K562 (cell line): ENCODE measurements around the gene ZNF366. TPM values are rescaled to one million over a fixed set of nuclear protein-coding genes. Genes with fewer than 3 reads are reported as not detected.

Experiments
- ATAC-seq: fragments of 200-7000 bp; cut with Tn5 transposase; 3 replicates; pipeline ENCODE4 v1.9.1; 2020; ENCODE audit warnings: moderate library complexity
- BruUV-seq: library from RNA; stranded (reverse); fragments of 400-500 nt; replicated peaks from 2 replicates; lab custom pipeline; 2021; lab: Mats Ljungman, UMichigan
- CTCF ChIA-PET: fragments of 300-600 bp; formaldehyde crosslinking; extraction: SDS; loops from one replicate; lab custom pipeline; 2021; ENCODE audit warnings: low intra/inter-chr PET ratio; lab: Yijun Ruan, JAX
- POLR2A ChIA-PET: fragments of 300-600, 350-650 bp; sonication (Branson Sonifier 250); formaldehyde crosslinking; extraction: SDS; loops from one replicate; lab custom pipeline; 2021; ENCODE audit warnings: antibody characterized with exemption, inconsistent platforms; lab: Yijun Ruan, JAX
- DNase-seq, 4 experiments: peaks; one replicate each; pipeline versions ENCODE4 v3.0.0 to v3.0.0-alpha.2; 2011 to 2018; ENCODE audit warnings: low spot score in 3 of 4, mixed read lengths in 3 of 4; ENCODE audit errors: extremely low read depth in 1 of 4
- FAIRE-seq: peaks from 2 replicates; lab custom pipeline; 2011; peaks lifted over from hg19 to GRCh38; lab: Jason Lieb, UNC
- H2AFZ ChIP-seq: 2 replicates; pipeline ENCODE4 v1.6.0; 2011; ENCODE audit warnings: low read depth, low read length, control low read depth, inconsistent platforms
- H3K27ac ChIP-seq: fragments of 200-600 bp; 3 replicates; pipeline ENCODE4 v1.8.0; 2011; ENCODE audit warnings: low read depth, mild to moderate bottlenecking, control low read depth, inconsistent platforms, low read length, moderate library complexity, mixed read lengths; ENCODE audit errors: extremely low read depth
- H3K27me3 ChIP-seq, 2 experiments: fragments of 300-600 bp in 1 of 2; 2 replicates in 1 of 2; 3 replicates in 1 of 2; pipeline versions ENCODE4 v1.6.0 to v1.8.0; 2011; ENCODE audit warnings: inconsistent platforms in 2 of 2, low read length in 2 of 2, mild to moderate bottlenecking in 1 of 2, mixed read lengths in 1 of 2, moderate library complexity in 1 of 2; ENCODE audit not compliant: control insufficient read depth in 2 of 2, insufficient read depth in 2 of 2
- H3K36me3 ChIP-seq: fragments of 300-600 bp; 3 replicates; pipeline ENCODE4 v1.8.0; 2011; ENCODE audit warnings: mild to moderate bottlenecking, low read length, inconsistent platforms; ENCODE audit not compliant: control insufficient read depth, insufficient read depth
- H3K4me1 ChIP-seq, 2 experiments: fragments of 200-600 bp in 1 of 2; replicated peaks in 1 of 2; 2 replicates in 1 of 2; 3 replicates in 1 of 2; pipeline versions ENCODE4 v1.5.1 to v1.8.0; 2011; ENCODE audit warnings: inconsistent platforms in 2 of 2, low read length in 2 of 2, mild to moderate bottlenecking in 1 of 2, mixed read lengths in 1 of 2, moderate library complexity in 1 of 2; ENCODE audit not compliant: control insufficient read depth in 2 of 2, insufficient read depth in 2 of 2
- H3K4me2 ChIP-seq: 2 replicates; pipeline ENCODE4 v1.6.1; 2011; ENCODE audit warnings: low read length, control low read depth, inconsistent platforms, mixed read lengths; ENCODE audit not compliant: insufficient read depth
- H3K4me3 ChIP-seq: fragments of 200-600 bp; sonication (generic), shearing (Covaris generic); 2 replicates; pipeline ENCODE4 v1.5.1; 2016; ENCODE audit warnings: control low read depth, inconsistent platforms
- H3K79me2 ChIP-seq: fragments of 200-600 bp; 3 replicates; pipeline ENCODE4 v1.8.0; 2011; ENCODE audit warnings: low read length, inconsistent platforms; ENCODE audit not compliant: control insufficient read depth, insufficient read depth
- H3K9ac ChIP-seq, 2 experiments: 2 replicates each; pipeline versions ENCODE4 v1.6.0 to v1.6.1; 2011; ENCODE audit warnings: low read depth in 2 of 2, low read length in 2 of 2, control low read depth in 1 of 2, inconsistent platforms in 1 of 2, mild to moderate bottlenecking in 1 of 2, mixed read lengths in 1 of 2; ENCODE audit not compliant: insufficient read depth in 1 of 2
- H3K9me1 ChIP-seq: one replicate; pipeline ENCODE4 v1.6.0; 2011; ENCODE audit warnings: inconsistent platforms, mild to moderate bottlenecking, low read length, moderate library complexity; ENCODE audit not compliant: control insufficient read depth, insufficient read depth
- H3K9me3 ChIP-seq: replicated peaks from 2 replicates; pipeline ENCODE4 v1.5.1; 2011; ENCODE audit warnings: low read depth, low read length, inconsistent platforms; ENCODE audit not compliant: control insufficient read depth, insufficient read depth
- H4K20me1 ChIP-seq: replicated peaks from 2 replicates; pipeline ENCODE4 v1.6.1; 2011; ENCODE audit warnings: low read length, inconsistent platforms, mixed read lengths; ENCODE audit not compliant: control insufficient read depth, insufficient read depth
- ARID3B ChIP-seq: fragments of 250-450 bp; sonication (Bioruptor Pico); IDR thresholded peaks from 2 replicates; pipeline ENCODE4 v1.4.0; 2020; ENCODE audit warnings: borderline replicate concordance
- ATF1 ChIP-seq, 2 experiments: fragments of 450-650 bp in 1 of 2; IDR thresholded peaks; 2 replicates each; pipeline ENCODE4 v1.6.1; 2016; ENCODE audit warnings: missing compliant biosample characterization in 1 of 2, missing genetic modification characterization in 1 of 2
- BMI1 ChIP-seq: fragments of 150-350 bp; IDR thresholded peaks from 2 replicates; pipeline ENCODE4 v1.6.1; 2014; ENCODE audit warnings: low read length
- COPS2 ChIP-seq: fragments of 450-650 bp; conservative IDR thresholded peaks from 2 replicates; pipeline ENCODE4 v1.6.1; 2016; ENCODE audit warnings: mild to moderate bottlenecking, moderate library complexity
- DEAF1 ChIP-seq: fragments of 450-650 bp; formaldehyde crosslinking; IDR thresholded peaks from 2 replicates; pipeline ENCODE4 v1.4.0; 2020; ENCODE audit warnings: mild to moderate bottlenecking, moderate library complexity
- E2F5 ChIP-seq: sonication (generic); formaldehyde crosslinking; IDR thresholded peaks from 2 replicates; pipeline ENCODE4 v1.8.0; 2022; ENCODE audit warnings: mild to moderate bottlenecking, missing genetic modification reagents
- ETS2 ChIP-seq: IDR thresholded peaks from 2 replicates; pipeline ENCODE4 v1.6.1; 2016; ENCODE audit warnings: borderline replicate concordance, missing genetic modification characterization, mild to moderate bottlenecking, moderate library complexity, missing compliant biosample characterization; ENCODE audit not compliant: poor library complexity, severe bottlenecking
- MAFF ChIP-seq: IDR thresholded peaks from 2 replicates; pipeline ENCODE4 v1.6.1; 2012; ENCODE audit warnings: low read length, improper control_type of control experiment
- MBD2 ChIP-seq: sonication (generic); IDR thresholded peaks from 2 replicates; pipeline ENCODE4 v1.6.1; 2016; ENCODE audit warnings: low read depth, borderline replicate concordance
- NCOA6 ChIP-seq: fragments of 450-650 bp; IDR thresholded peaks from 2 replicates; pipeline ENCODE4 v1.6.1; 2017; ENCODE audit warnings: mild to moderate bottlenecking
- NFE2 ChIP-seq: IDR thresholded peaks from 2 replicates; pipeline ENCODE4 v1.6.1; 2014; ENCODE audit warnings: antibody characterized with exemption, low read depth
- POLR2B ChIP-seq: fragments of 450-650 bp; IDR thresholded peaks from 2 replicates; pipeline ENCODE4 v1.6.1; 2018; ENCODE audit warnings: low read depth; ENCODE audit not compliant: partially characterized antibody
- SAP30 ChIP-seq: fragments of 200-600 bp; sonication (generic); IDR thresholded peaks from 2 replicates; pipeline ENCODE4 v1.6.1; 2012; ENCODE audit warnings: borderline replicate concordance, low read depth, mild to moderate bottlenecking, moderate library complexity, low read length, control low read depth, inconsistent platforms; ENCODE audit not compliant: insufficient read depth, poor library complexity, severe bottlenecking
- SREBF2 ChIP-seq: sonication (generic); formaldehyde crosslinking; IDR thresholded peaks from 2 replicates; pipeline ENCODE4 v1.4.0; 2020; ENCODE audit warnings: mild to moderate bottlenecking, missing genetic modification reagents
- WGBS: fragments of 100-300 bp; shearing (Covaris generic); methylation state at CpG from one replicate; pipeline ENCODE4 v1.1.6; 2016; ENCODE audit warnings: low coverage, mixed read lengths; ENCODE audit not compliant: insufficient coverage; ENCODE audit errors: missing lambda C conversion rate; 5-methylcytosine and 5-hydroxymethylcytosine counted together
- in situ Hi-C: fragments of 300-500 bp; cut with MboI; formaldehyde crosslinking; loops from 4 replicates; pipeline ENCODE4 v1.15.0; 2018; ENCODE audit warnings: inconsistent platforms, mixed read lengths
- intact Hi-C: fragments of 100-400 bp; cut with micrococcal nuclease; formaldehyde crosslinking; loops from 2 replicates; pipeline ENCODE4 v1.14.2; 2022
- polyA plus RNA-seq, 8 experiments: library from polyadenylated mRNA; depleted of rRNA in 4 of 8; stranded (reverse) in 5 of 8; unstranded in 3 of 8; fragments of >200 nt; fragmentation: Nextera tagmentation in 2 of 8; fragmentation: Illumina TruSeq in 1 of 8; extraction: Ambion mirVana in 2 of 8; extraction: Trizol in 1 of 8; gene quantifications; 2 replicates each; pipeline versions ENCODE4 v1.2.1 to v1.2.3, GENCODE V29; 2011 to 2014; ENCODE audit warnings: inconsistent platforms in 1 of 8, missing spikeins in 1 of 8
- total RNA-seq, 7 experiments: library from RNA; depleted of rRNA in 6 of 7; stranded (reverse); fragments of >200 nt in 6 of 7; fragmentation: Illumina TruSeq in 2 of 7; extraction: Trizol in 2 of 7; gene quantifications; 2 replicates each; pipeline versions ENCODE4 v1.2.1 to v1.2.3, GENCODE V29; 2011 to 2021; ENCODE audit warnings: low replicate concordance in 1 of 7
- TF ChIP-seq, protein P1 (sequence below): fragments of 450-650 bp; formaldehyde crosslinking; conservative IDR thresholded peaks from 2 replicates; pipeline ENCODE4 v1.4.0; 2022; ENCODE audit warnings: mild to moderate bottlenecking, missing genetic modification characterization
- TF ChIP-seq, protein P2 (sequence below): sonication (generic); formaldehyde crosslinking; IDR thresholded peaks from 2 replicates; pipeline ENCODE4 v1.8.1; 2023; ENCODE audit warnings: mild to moderate bottlenecking, missing genetic modification reagents

Gene ZNF366
- total and polyA plus RNA-seq, 9 of the 15 experiments (the other 6 are each of a cell fraction or from before 2014, with no cell fraction given), result not detected

DNA sequence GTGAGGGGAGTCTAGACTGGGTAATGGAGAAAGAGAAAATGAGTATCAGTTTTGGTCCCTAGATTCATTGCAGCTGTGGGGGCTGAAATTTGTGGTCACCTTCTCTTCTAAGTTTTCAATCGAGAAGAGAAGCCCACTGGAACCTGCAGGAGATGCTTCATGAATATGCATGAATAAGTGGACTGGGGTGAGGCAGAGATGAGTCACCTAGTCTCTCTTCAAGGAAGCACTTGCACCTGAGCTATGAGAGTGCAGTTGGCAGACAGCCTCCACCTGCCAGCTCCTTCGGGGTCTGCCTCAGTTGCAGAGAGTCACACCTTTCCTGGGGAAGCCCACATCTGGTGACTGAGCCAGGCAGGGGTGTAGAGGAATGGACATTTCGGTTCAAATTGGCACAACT is 69.1 kb downstream of the ZNF366 start:
- intact Hi-C loops, result no loop called here
- no peak for FAIRE-seq
- TF ChIP-seq BMI1 (no peak), ARID3B (CRISPR knock-in tag) (no peak), NCOA6 (no peak), SREBF2 (no peak), MAFF (no peak), ETS2 (tag) (no peak), SAP30 (no peak), ATF1 (CRISPR knock-in tag; IDR thresholded peaks at IDR 0.05) (no peak), ATF1 (tag; IDR thresholded peaks at IDR 0.05) (no peak), NFE2 (no peak), MBD2 (no peak), DEAF1 (CRISPR knock-in tag) (no peak), COPS2 (no peak), POLR2B (no peak), E2F5 (CRISPR knock-in tag) (no peak)
- TF ChIP-seq, protein P1, sequence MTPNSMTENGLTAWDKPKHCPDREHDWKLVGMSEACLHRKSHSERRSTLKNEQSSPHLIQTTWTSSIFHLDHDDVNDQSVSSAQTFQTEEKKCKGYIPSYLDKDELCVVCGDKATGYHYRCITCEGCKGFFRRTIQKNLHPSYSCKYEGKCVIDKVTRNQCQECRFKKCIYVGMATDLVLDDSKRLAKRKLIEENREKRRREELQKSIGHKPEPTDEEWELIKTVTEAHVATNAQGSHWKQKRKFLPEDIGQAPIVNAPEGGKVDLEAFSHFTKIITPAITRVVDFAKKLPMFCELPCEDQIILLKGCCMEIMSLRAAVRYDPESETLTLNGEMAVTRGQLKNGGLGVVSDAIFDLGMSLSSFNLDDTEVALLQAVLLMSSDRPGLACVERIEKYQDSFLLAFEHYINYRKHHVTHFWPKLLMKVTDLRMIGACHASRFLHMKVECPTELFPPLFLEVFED (CRISPR knock-in tag), result no peak
- TF ChIP-seq, protein P2, sequence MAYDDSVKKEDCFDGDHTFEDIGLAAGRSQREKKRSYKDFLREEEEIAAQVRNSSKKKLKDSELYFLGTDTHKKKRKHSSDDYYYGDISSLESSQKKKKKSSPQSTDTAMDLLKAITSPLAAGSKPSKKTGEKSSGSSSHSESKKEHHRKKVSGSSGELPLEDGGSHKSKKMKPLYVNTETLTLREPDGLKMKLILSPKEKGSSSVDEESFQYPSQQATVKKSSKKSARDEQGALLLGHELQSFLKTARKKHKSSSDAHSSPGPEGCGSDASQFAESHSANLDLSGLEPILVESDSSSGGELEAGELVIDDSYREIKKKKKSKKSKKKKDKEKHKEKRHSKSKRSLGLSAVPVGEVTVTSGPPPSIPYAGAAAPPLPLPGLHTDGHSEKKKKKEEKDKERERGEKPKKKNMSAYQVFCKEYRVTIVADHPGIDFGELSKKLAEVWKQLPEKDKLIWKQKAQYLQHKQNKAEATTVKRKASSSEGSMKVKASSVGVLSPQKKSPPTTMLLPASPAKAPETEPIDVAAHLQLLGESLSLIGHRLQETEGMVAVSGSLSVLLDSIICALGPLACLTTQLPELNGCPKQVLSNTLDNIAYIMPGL, result no peak

More for the DNA sequence above, 69.1 kb downstream of the ZNF366 start:
- H3K9ac ChIP-seq, result no peak overlapping the region
- no peak overlapping the region for H3K4me3 ChIP-seq
- H3K27ac ChIP-seq, result no peak overlapping the region
- ChIA-PET CTCF (no interaction called here), POLR2A (interaction anchor here (0.6 kb wide), 1 partner anchor 170 kb away, joined by 3 read pairs; no protein-coding TSS in a partner anchor)
- 8% methylated on average over 3 of the region's 3 CpGs for WGBS
- H3K79me2 ChIP-seq, result no peaks in the 10 kb centered on the region
- H3K4me2 ChIP-seq, result no peak overlapping the region
- ATAC-seq, result no peak
- H3K27me3 ChIP-seq, result peaks cover 2 to 6% of the 10 kb centered on the region in 2 experiments; a peak in 2 of 5 replicates
- H3K36me3 ChIP-seq, result no peaks in the 10 kb centered on the region
- no peaks in the 10 kb centered on the region for H3K9me1 ChIP-seq
- no peak overlapping the region for H2AFZ ChIP-seq
- H3K4me1 ChIP-seq, result no peaks in the 10 kb centered on the region; a peak in 1 of 5 replicates
- no peaks in the 10 kb centered on the region for H4K20me1 ChIP-seq
- no TSS peak for BruUV-seq
- no peaks in the 10 kb centered on the region for H3K9me3 ChIP-seq
- DNase-seq, result no peak
- in situ Hi-C loops, result no loop called here
